Astrocyte (in vitro differentiated cells and primary cell): ENCODE measurements around the gene CPED1.

Experiments used
- CTCF ChIP-seq: IDR thresholded peaks from 2 replicates; pipeline ENCODE4 v1.5.1; 2011; ENCODE audit warnings: low read depth, mild to moderate bottlenecking, inconsistent platforms, low read length, moderate library complexity; ENCODE audit not compliant: insufficient read depth
- EZH2 ChIP-seq: IDR thresholded peaks from 2 replicates; pipeline ENCODE4 v1.6.1; 2012; ENCODE audit warnings: mild to moderate bottlenecking, low read length, inconsistent platforms; ENCODE audit not compliant: insufficient read depth

GRCh38 chr7:121336579-121336978, 348.1 kb downstream of the CPED1 start:
- TF ChIP-seq CTCF (no peak), EZH2 (no peak)
